Bronchial epithelial cell (primary cell): Measurements from ENCODE around the gene CEMIP2. TPM values are rescaled to one million over a fixed set of nuclear protein-coding genes. Genes with fewer than 3 reads are reported as not detected.

ENCODE experiments used
- DNase-seq: peaks from one replicate; pipeline ENCODE4 v3.0.0-alpha.2; 2010; ENCODE audit warnings: low read depth
- FAIRE-seq: peaks from 2 replicates; lab custom pipeline; 2011; peaks lifted over from hg19 to GRCh38; lab: Jason Lieb, UNC
- H3K27me3 ChIP-seq: 2 replicates; pipeline ENCODE4 v1.5.1; 2011; ENCODE audit warnings: low read length; ENCODE audit not compliant: control insufficient read depth, insufficient read depth
- H3K36me3 ChIP-seq: 2 replicates; pipeline ENCODE4 v1.5.1; 2011; ENCODE audit warnings: low read length; ENCODE audit not compliant: control insufficient read depth, insufficient read depth
- H3K4me3 ChIP-seq: 2 replicates; pipeline ENCODE4 v1.5.1; 2011; ENCODE audit warnings: mild to moderate bottlenecking, low read depth, low read length, control low read depth
- CTCF ChIP-seq: IDR thresholded peaks from 2 replicates; pipeline ENCODE4 v1.5.1; 2011; ENCODE audit warnings: mild to moderate bottlenecking, moderate library complexity, low read length, control low read depth, inconsistent platforms; ENCODE audit not compliant: insufficient read depth, severe bottlenecking
- total RNA-seq: library from RNA; depleted of rRNA; stranded (reverse); fragments of >200 nt; gene quantifications from 2 replicates; pipeline ENCODE4 v1.2.1, GENCODE V29; 2014

CEMIP2 gene
- total RNA-seq, result 37.6 and 58.8 TPM in 2 replicates

GRCh38 chr9:71768388-71769174 is at the start of gene CEMIP2:
CEMIP2 (minus strand) TSS chr9:71768513; CDS start chr9:71750373, 18,140 bp downstream.
- FAIRE-seq (no peak), DNase-seq (peak; percentile 71)
- Histone ChIP-seq H3K36me3 (no peaks in the 10 kb centered on the region), H3K4me3 (peak within 1 kb of the TSS; percentile 73), H3K27me3 (no peaks in the 10 kb centered on the region)
- TF ChIP-seq CTCF, result peak; percentile 60

GRCh38 chr9:71816916-71817451 is 48.7 kb upstream of the CEMIP2 start:
- H3K4me3 ChIP-seq, result no peak overlapping the region

GRCh38 chr9:71814815-71815214 is 46.5 kb upstream of the CEMIP2 start:
- no peak for DNase-seq
- no peak overlapping the region for H3K4me3 ChIP-seq
- no peaks in the 10 kb centered on the region for H3K27me3 ChIP-seq
- H3K36me3 ChIP-seq, result no peaks in the 10 kb centered on the region
- no peak for FAIRE-seq
- no peak for TF ChIP-seq CTCF

More at GRCh38 chr9:71816916-71817451, 48.7 kb upstream of the CEMIP2 start:
- DNase-seq (no peak), FAIRE-seq (no peak)
- Histone ChIP-seq H3K27me3 (no peaks in the 10 kb centered on the region), H3K36me3 (no peaks in the 10 kb centered on the region)
- no peak for TF ChIP-seq CTCF

- no peak for TF ChIP-seq CTCF
Observed at GRCh38 chr9:71814226-71814625, 45.9 kb upstream of the CEMIP2 start.

GRCh38 chr9:71812385-71812784 is 44.1 kb upstream of the CEMIP2 start:
- TF ChIP-seq CTCF, result no peak
- DNase-seq, result no peak
- FAIRE-seq, result no peak
- Histone ChIP-seq H3K36me3 (no peaks in the 10 kb centered on the region), H3K27me3 (no peaks in the 10 kb centered on the region), H3K4me3 (no peak overlapping the region)

More at GRCh38 chr9:71814226-71814625, 45.9 kb upstream of the CEMIP2 start:
- peak; percentile 28 for DNase-seq
- no peaks in the 10 kb centered on the region for H3K27me3 ChIP-seq
- H3K36me3 ChIP-seq, result no peaks in the 10 kb centered on the region
- no peak overlapping the region for H3K4me3 ChIP-seq
- no peak for FAIRE-seq
